Chondrocyte (in vitro differentiated cells): ENCODE measurements around the gene ARPC5. TPM values are rescaled to one million over a fixed set of nuclear protein-coding genes. Genes with fewer than 3 reads are reported as not detected.

Experiments used
- DNase-seq: peaks from one replicate; pipeline ENCODE4 v3.0.0; 2021; ENCODE audit warnings: mixed read lengths, low spot score
- H3K27ac Mint-ChIP-seq: one replicate; pipeline ENCODE4 v1.8.0; 2021; ENCODE audit warnings: mild to moderate bottlenecking, moderate library complexity, mixed read lengths; ENCODE audit not compliant: unreplicated experiment
- H3K27me3 Mint-ChIP-seq: 2 replicates; pipeline ENCODE4 v1.8.0; 2021; ENCODE audit warnings: low read depth, mixed read lengths
- H3K36me3 Mint-ChIP-seq: 2 replicates; pipeline ENCODE4 v1.8.0; 2021; ENCODE audit warnings: low read depth, mixed read lengths
- H3K4me1 Mint-ChIP-seq: 2 replicates; pipeline ENCODE4 v1.8.0; 2021; ENCODE audit warnings: low read depth, mild to moderate bottlenecking, mixed read lengths
- H3K4me3 Mint-ChIP-seq: one replicate; pipeline ENCODE4 v1.8.0; 2021; ENCODE audit warnings: mild to moderate bottlenecking, moderate library complexity, mixed read lengths; ENCODE audit not compliant: unreplicated experiment
- H3K9me3 Mint-ChIP-seq: 2 replicates; pipeline ENCODE4 v1.8.0; 2021; ENCODE audit warnings: low read depth, mixed read lengths
- CTCF ChIP-seq: fragments of 200-600 bp; sonication (generic); IDR thresholded peaks from 2 replicates; pipeline ENCODE4 v1.5.0; 2021; ENCODE audit warnings: antibody characterized with exemption, mild to moderate bottlenecking, moderate library complexity
- total RNA-seq: library from RNA; stranded (reverse); gene quantifications from 3 replicates; pipeline ENCODE4 v1.2.1, GENCODE V29; 2021

The ARPC5 gene
- total RNA-seq, 1 donor from 2014 or later = 192 TPM

GRCh38 chr1:183586926-183587325, 48.7 kb downstream of the ARPC5 start:
- H3K27ac Mint-ChIP-seq = no peak overlapping the region
- H3K4me3 Mint-ChIP-seq = no peak overlapping the region
- no peaks in the 10 kb centered on the region for H3K9me3 Mint-ChIP-seq
- no peak for DNase-seq
- H3K36me3 Mint-ChIP-seq = no peaks in the 10 kb centered on the region
- peaks cover 4% of the 10 kb centered on the region for H3K4me1 Mint-ChIP-seq
- TF ChIP-seq CTCF = no peak
- H3K27me3 Mint-ChIP-seq = no peaks in the 10 kb centered on the region

- no peak for DNase-seq
- Mint-ChIP-seq H3K9me3 (no peaks in the 10 kb centered on the region), H3K4me3 (no peak overlapping the region), H3K27me3 (no peaks in the 10 kb centered on the region), H3K27ac (no peak overlapping the region), H3K4me1 (peaks cover 4% of the 10 kb centered on the region), H3K36me3 (no peaks in the 10 kb centered on the region)
- TF ChIP-seq CTCF = no peak
Measured at GRCh38 chr1:183586455-183586854, 49.1 kb downstream of the ARPC5 start.

- H3K27ac Mint-ChIP-seq = no peak overlapping the region
Measured at GRCh38 chr1:183585038-183585437, 50.5 kb downstream of the ARPC5 start.

GRCh38 chr1:183584147-183584546, 51.4 kb downstream of the ARPC5 start:
- Mint-ChIP-seq H3K27ac (no peak overlapping the region), H3K36me3 (no peaks in the 10 kb centered on the region), H3K4me3 (no peak overlapping the region), H3K27me3 (no peaks in the 10 kb centered on the region), H3K9me3 (no peaks in the 10 kb centered on the region), H3K4me1 (peaks cover 3% of the 10 kb centered on the region)
- DNase-seq = no peak
- no peak for TF ChIP-seq CTCF

More at GRCh38 chr1:183585038-183585437, 50.5 kb downstream of the ARPC5 start:
- Mint-ChIP-seq H3K27me3 (no peaks in the 10 kb centered on the region), H3K9me3 (no peaks in the 10 kb centered on the region), H3K36me3 (no peaks in the 10 kb centered on the region), H3K4me3 (no peak overlapping the region), H3K4me1 (peaks cover 3% of the 10 kb centered on the region)
- no peak for TF ChIP-seq CTCF
- no peak for DNase-seq

- no peaks in the 10 kb centered on the region for H3K27me3 Mint-ChIP-seq
- peaks cover 3% of the 10 kb centered on the region for H3K4me1 Mint-ChIP-seq
- H3K27ac Mint-ChIP-seq = no peak overlapping the region
- DNase-seq = no peak
- H3K36me3 Mint-ChIP-seq = no peaks in the 10 kb centered on the region
- H3K9me3 Mint-ChIP-seq = no peaks in the 10 kb centered on the region
- TF ChIP-seq CTCF = no peak
- no peak overlapping the region for H3K4me3 Mint-ChIP-seq
Measured at GRCh38 chr1:183583466-183583865, 52.1 kb downstream of the ARPC5 start.
